ENCODE data around the gene USP15.
"Not testable (repeated sequence)": the region's sequence is repeated elsewhere in the genome, so short reads cannot be mapped to it uniquely, and the experiment has no call there.

The USP15 gene

GRCh38 chr12:62448436-62448835 is 188.2 kb downstream of the USP15 start:
- no peak for DNase-seq (ENCODE audit: low read depth in 3 of 3)

DNA sequence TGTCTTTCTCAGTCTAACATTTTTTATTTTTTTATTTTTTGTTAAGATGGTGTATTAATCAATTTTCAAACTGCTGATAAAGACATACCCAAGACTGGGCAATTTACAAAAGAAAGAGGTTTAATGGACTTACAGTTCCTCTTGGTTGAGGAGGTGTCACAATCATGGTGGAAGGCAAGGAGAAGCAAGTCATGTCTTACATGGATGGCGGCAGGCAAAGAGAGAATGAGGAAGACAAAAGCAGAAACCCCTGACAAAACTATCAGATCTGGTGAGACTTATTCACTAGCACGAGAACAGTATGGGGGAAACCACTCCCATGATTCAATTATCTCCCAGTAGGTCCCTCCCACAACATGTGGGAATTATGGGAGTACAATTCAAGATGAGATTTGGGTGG is 195.2 kb downstream of the USP15 start:
- DNase-seq (ENCODE audit: low read depth in 3 of 3): not testable (repeated sequence)

DNA sequence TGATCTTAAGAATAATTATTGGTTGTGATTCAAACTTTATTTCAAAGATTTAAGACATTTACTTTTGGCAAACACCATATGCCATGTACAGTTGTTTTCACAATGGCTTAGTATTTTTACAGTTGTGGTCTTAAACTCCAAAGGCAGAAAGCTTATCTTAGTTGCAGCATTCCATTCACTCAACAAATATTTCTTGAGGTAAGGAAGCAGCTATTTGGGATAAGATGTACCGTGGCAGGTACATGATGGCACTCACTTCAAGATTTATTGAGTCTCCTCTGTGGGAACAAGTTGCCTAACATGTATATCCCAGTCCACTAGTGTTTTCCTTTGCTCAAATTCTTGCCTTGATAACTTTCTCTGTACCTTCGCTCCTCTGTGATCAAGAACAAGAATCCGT is 198.4 kb downstream of the USP15 start:
- DNase-seq (ENCODE audit: low read depth in 3 of 3): no peak

- no peak for DNase-seq (ENCODE audit: low read depth in 3 of 3)
Observed at GRCh38 chr12:62459976-62460375, 199.8 kb downstream of the USP15 start.

GRCh38 chr12:62461171-62461837 is 201.1 kb downstream of the USP15 start:
- not testable (repeated sequence) for DNase-seq (ENCODE audit: low read depth in 3 of 3)

GRCh38 chr12:62463252-62463651 is 203.0 kb downstream of the USP15 start:
- DNase-seq (ENCODE audit: low read depth in 3 of 3): not testable (repeated sequence)

Data from stimulated activated CD4-positive, alpha-beta T cell treated with anti-CD3 and anti-CD28 coated beads, TNF-alpha, amount 100 ng/mL, for 24 hours (primary cell).